ENCODE measurements around the gene STUM. TPM values are rescaled to one million over a fixed set of nuclear protein-coding genes. Genes with fewer than 3 reads are reported as not detected.

STUM gene
- polyA plus RNA-seq, 1 experiment, result not detected

- no peak for DNase-seq (ENCODE audit: low read depth)
- peaks cover 4% of the 10 kb centered on the region for H3K27me3 ChIP-seq (ENCODE audit: control insufficient read depth, insufficient read depth, low read length)
- TF ChIP-seq, protein P1, sequence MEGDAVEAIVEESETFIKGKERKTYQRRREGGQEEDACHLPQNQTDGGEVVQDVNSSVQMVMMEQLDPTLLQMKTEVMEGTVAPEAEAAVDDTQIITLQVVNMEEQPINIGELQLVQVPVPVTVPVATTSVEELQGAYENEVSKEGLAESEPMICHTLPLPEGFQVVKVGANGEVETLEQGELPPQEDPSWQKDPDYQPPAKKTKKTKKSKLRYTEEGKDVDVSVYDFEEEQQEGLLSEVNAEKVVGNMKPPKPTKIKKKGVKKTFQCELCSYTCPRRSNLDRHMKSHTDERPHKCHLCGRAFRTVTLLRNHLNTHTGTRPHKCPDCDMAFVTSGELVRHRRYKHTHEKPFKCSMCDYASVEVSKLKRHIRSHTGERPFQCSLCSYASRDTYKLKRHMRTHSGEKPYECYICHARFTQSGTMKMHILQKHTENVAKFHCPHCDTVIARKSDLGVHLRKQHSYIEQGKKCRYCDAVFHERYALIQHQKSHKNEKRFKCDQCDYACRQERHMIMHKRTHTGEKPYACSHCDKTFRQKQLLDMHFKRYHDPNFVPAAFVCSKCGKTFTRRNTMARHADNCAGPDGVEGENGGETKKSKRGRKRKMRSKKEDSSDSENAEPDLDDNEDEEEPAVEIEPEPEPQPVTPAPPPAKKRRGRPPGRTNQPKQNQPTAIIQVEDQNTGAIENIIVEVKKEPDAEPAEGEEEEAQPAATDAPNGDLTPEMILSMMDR (IDR thresholded peaks at IDR 0.05; ENCODE audit: insufficient read depth, low read depth, low read length), result no peak
- no peak overlapping the region for H3K4me3 ChIP-seq (ENCODE audit: low read depth, low read length)
- no peaks in the 10 kb centered on the region for H3K36me3 ChIP-seq (ENCODE audit: control insufficient read depth, insufficient read depth, low read length)
- CTCF ChIA-PET, result no interaction called here
- POLR2A ChIA-PET, result no interaction called here
Measured at GRCh38 chr1:226566234-226566633, 17.7 kb downstream of the STUM start.

- H3K27me3 ChIP-seq (ENCODE audit: control insufficient read depth, insufficient read depth, low read length), result peaks cover 4% of the 10 kb centered on the region
- no peak overlapping the region for H3K4me3 ChIP-seq (ENCODE audit: low read depth, low read length)
- TF ChIP-seq, protein P1 (IDR thresholded peaks at IDR 0.05; ENCODE audit: insufficient read depth, low read depth, low read length), result no peak
- no peaks in the 10 kb centered on the region for H3K36me3 ChIP-seq (ENCODE audit: control insufficient read depth, insufficient read depth, low read length)
- DNase-seq (ENCODE audit: low read depth), result no peak
- CTCF ChIA-PET, result no interaction called here
- POLR2A ChIA-PET, result no interaction called here
Measured at GRCh38 chr1:226566760-226567159, 18.2 kb downstream of the STUM start.

DNA sequence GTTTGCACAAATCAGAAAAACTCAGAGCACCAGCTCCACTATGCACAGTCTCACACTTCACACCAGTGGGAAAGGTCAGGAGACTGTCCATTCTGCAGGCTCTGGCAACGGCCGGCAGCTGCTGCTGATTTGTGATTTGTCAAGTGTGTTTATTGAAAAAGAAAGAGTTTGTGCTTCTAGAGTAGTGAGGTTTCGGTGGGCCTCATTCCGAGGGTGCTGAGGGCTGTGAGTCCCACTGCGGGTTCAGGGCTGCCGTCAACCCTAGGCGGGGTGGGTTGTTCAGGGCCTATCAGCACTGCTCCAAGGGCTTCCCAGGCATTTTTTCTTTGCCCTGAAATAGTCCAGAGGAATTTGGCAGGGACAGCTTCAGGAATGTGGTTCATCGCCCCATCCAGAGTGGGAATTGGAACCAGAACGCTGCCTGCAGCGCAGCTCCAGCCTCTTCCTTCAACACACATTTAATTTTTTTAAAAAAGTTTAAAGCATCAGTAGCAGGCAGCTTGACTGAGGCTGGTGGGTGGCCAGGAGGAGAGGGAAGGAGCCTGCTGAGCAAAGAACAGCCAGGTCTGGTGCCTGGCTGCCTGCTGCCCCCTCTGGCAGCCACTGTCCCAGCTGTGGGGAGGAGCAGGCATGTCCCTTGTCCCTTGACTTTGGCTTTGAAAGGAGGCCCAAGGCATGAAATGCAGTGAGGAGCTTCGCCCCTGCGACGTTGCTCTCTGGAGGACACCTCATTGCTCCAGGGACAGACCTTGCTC is 19.7 kb downstream of the STUM start:
- Histone ChIP-seq H3K27me3 (ENCODE audit: control insufficient read depth, insufficient read depth, low read length) (peaks cover 4% of the 10 kb centered on the region), H3K36me3 (ENCODE audit: control insufficient read depth, insufficient read depth, low read length) (no peaks in the 10 kb centered on the region), H3K4me3 (ENCODE audit: low read depth, low read length) (no peak overlapping the region)
- POLR2A ChIA-PET, result no interaction called here
- CTCF ChIA-PET, result interaction anchor here (0.7 to 1.9 kb wide), 5 partner anchors 10 to 58 kb away, joined by 3 to 5 read pairs (median 4); no protein-coding TSS in a partner anchor
- TF ChIP-seq, protein P1 (IDR thresholded peaks at IDR 0.05; ENCODE audit: insufficient read depth, low read depth, low read length), result peak; percentile 41
- DNase-seq (ENCODE audit: low read depth), result peak; percentile 13

GRCh38 chr1:226568975-226569741 is 20.6 kb downstream of the STUM start:
- CTCF ChIA-PET, result interaction anchor here (1.1 to 1.9 kb wide), 4 partner anchors 15 to 39 kb away, joined by 3 to 8 read pairs (median 5); partner anchors contain the start of gene STUM
- Histone ChIP-seq H3K36me3 (ENCODE audit: control insufficient read depth, insufficient read depth, low read length) (no peaks in the 10 kb centered on the region), H3K4me3 (ENCODE audit: low read depth, low read length) (no peak overlapping the region), H3K27me3 (ENCODE audit: control insufficient read depth, insufficient read depth, low read length) (peaks cover 4% of the 10 kb centered on the region)
- no peak for DNase-seq (ENCODE audit: low read depth)
- POLR2A ChIA-PET, result no interaction called here
- TF ChIP-seq, protein P1 (IDR thresholded peaks at IDR 0.05; ENCODE audit: insufficient read depth, low read depth, low read length), result no peak

DNA sequence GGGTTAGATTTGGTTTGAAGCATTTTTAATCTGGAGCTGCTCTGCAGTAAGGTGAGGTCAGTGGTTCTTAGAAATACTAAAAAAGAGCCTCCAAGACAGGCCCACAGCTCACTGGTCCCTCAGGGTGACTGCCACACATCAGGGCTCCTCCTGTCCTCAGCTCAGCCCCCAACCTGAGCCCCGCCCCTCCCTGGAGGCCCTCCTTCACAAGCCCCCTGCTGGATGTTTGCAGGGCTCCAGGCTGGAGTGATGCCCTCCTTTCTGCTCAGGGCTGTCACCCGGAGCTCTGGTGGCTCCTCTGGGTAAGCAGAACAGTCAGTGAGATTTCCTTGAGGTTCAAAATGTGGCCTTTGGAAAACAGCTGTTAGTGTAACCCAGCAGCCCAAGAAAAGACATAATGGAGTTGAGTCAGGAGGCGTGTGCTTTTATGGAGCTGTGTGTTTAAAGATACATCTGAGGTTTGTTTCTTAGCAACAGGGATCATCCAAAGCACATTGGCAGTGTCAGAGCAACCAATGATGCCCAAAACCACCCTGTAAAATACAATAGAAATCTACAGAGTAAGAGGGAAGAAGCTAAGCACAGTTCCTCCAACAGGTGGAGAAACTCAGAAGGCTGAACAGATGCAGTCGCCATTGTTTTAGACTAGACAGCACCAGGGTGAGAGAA is 21.4 kb downstream of the STUM start:
- TF ChIP-seq, protein P1 (IDR thresholded peaks at IDR 0.05; ENCODE audit: insufficient read depth, low read depth, low read length), result no peak; the same call in 1 of the 2 replicates
- POLR2A ChIA-PET, result no interaction called here
- Histone ChIP-seq H3K4me3 (ENCODE audit: low read depth, low read length) (no peak overlapping the region), H3K27me3 (ENCODE audit: control insufficient read depth, insufficient read depth, low read length) (peaks cover 4% of the 10 kb centered on the region), H3K36me3 (ENCODE audit: control insufficient read depth, insufficient read depth, low read length) (no peaks in the 10 kb centered on the region)
- CTCF ChIA-PET, result interaction anchor here (1.0 to 1.1 kb wide), 3 partner anchors 11 to 23 kb away, joined by 3 to 8 read pairs (median 4); partner anchors contain the start of gene STUM
- DNase-seq (ENCODE audit: low read depth), result no peak

Data from BJ (cell line).